GM19025 (cell line): Measurements from ENCODE around the gene PRSS58.

Source experiments
- ATAC-seq: cut with Tn5 transposase; IDR thresholded peaks from one replicate; pipeline ENCODE4 v1.9.1; 2021; ENCODE audit warnings: mild to moderate bottlenecking, low read depth, moderate library complexity; ENCODE audit not compliant: unreplicated experiment

The PRSS58 gene

GRCh38 chr7:142228537-142229104 is 29.2 kb downstream of the PRSS58 start:
- ATAC-seq: no peak
